Measurements from ENCODE around the gene LRRC4C.
"Not testable (repeated sequence)": the region's sequence is repeated elsewhere in the genome, so short reads cannot be mapped to it uniquely, and the experiment has no call there.

LRRC4C gene

GRCh38 chr11:41113160-41113559, 346.3 kb downstream of the LRRC4C start:
- no peak for DNase-seq

GRCh38 chr11:41110527-41110926, 348.9 kb downstream of the LRRC4C start:
- DNase-seq, result no peak

GRCh38 chr11:41102471-41102870, 357.0 kb downstream of the LRRC4C start:
- no peak for DNase-seq

GRCh38 chr11:41099654-41100053, 359.8 kb downstream of the LRRC4C start:
- DNase-seq, result no peak

- DNase-seq, result no peak
Observed at GRCh38 chr11:41085123-41085522, 374.3 kb downstream of the LRRC4C start.

- no peak for DNase-seq
Observed at GRCh38 chr11:41081756-41082285, 377.6 kb downstream of the LRRC4C start.

- no peak for DNase-seq
Observed at GRCh38 chr11:41074318-41074717, 385.1 kb downstream of the LRRC4C start.

- no peak for DNase-seq
Observed at GRCh38 chr11:41065432-41065831, 394.0 kb downstream of the LRRC4C start.

- no peak for DNase-seq
Observed at GRCh38 chr11:41058138-41058537, 401.3 kb downstream of the LRRC4C start.

GRCh38 chr11:41056892-41057569, 402.4 kb downstream of the LRRC4C start:
- DNase-seq, result no peak

GRCh38 chr11:41053894-41054293, 405.6 kb downstream of the LRRC4C start:
- no peak for DNase-seq

GRCh38 chr11:41051919-41052635, 407.4 kb downstream of the LRRC4C start:
- no peak for DNase-seq

GRCh38 chr11:41050791-41051190, 408.7 kb downstream of the LRRC4C start:
- no peak for DNase-seq

- DNase-seq, result no peak
Observed at GRCh38 chr11:41047229-41047628, 412.2 kb downstream of the LRRC4C start.

- DNase-seq, result no peak
Observed at GRCh38 chr11:41045266-41045665, 414.2 kb downstream of the LRRC4C start.

GRCh38 chr11:41044747-41045146, 414.7 kb downstream of the LRRC4C start:
- no peak for DNase-seq

- DNase-seq, result no peak
Observed at GRCh38 chr11:41042688-41043087, 416.8 kb downstream of the LRRC4C start.

GRCh38 chr11:41040474-41040873, 419.0 kb downstream of the LRRC4C start:
- no peak for DNase-seq

- DNase-seq, result no peak
Observed at GRCh38 chr11:41039592-41039991, 419.9 kb downstream of the LRRC4C start.

GRCh38 chr11:41031551-41032060, 427.8 kb downstream of the LRRC4C start:
- no peak for DNase-seq

- DNase-seq, result no peak
Observed at GRCh38 chr11:41020259-41020658, 439.2 kb downstream of the LRRC4C start.

- DNase-seq, result not testable (repeated sequence)
Observed at GRCh38 chr11:41019666-41020065, 439.8 kb downstream of the LRRC4C start.

GRCh38 chr11:41018224-41018623, 441.2 kb downstream of the LRRC4C start:
- no peak for DNase-seq
